OCI-LY7 (cell line): ENCODE data around the gene LDLRAP1.

Source experiments
- CTCF ChIP-seq: fragments of 200-600 bp; sonication (generic); conservative IDR thresholded peaks from 2 replicates; pipeline ENCODE4 v1.5.1; 2014; ENCODE audit warnings: mild to moderate bottlenecking, antibody characterized with exemption, low read length, moderate library complexity, mixed read lengths
- EZH2phosphoT487 ChIP-seq: fragments of 200-600 bp; sonication (generic); IDR thresholded peaks from 2 replicates; pipeline ENCODE4 v1.6.1; 2018; ENCODE audit warnings: low read depth, borderline replicate concordance, mild to moderate bottlenecking, mixed run types, antibody characterized with exemption, low read length, moderate library complexity, mixed read lengths

GRCh38 chr1:25567710-25568089 is 24.3 kb downstream of the LDLRAP1 start:
- TF ChIP-seq CTCF (no peak), EZH2phosphoT487 (no peak)
